ENCODE data around the gene CDK8.

Gene CDK8

GRCh38 chr13:26348966-26349365 is 95.0 kb downstream of the CDK8 start:
- TF ChIP-seq CEBPB (IDR thresholded peaks at IDR 0.05) (no peak), NFIC (IDR thresholded peaks at IDR 0.05) (no peak)

GRCh38 chr13:26362261-26362660 is 108.3 kb downstream of the CDK8 start:
- TF ChIP-seq USF1 (IDR thresholded peaks at IDR 0.05) (no peak), RAD21 (IDR thresholded peaks at IDR 0.05; ENCODE audit: low read depth) (no peak), TEAD4 (IDR thresholded peaks at IDR 0.05) (no peak), ZBTB7A (IDR thresholded peaks at IDR 0.05; ENCODE audit: low read depth) (no peak), NFIC (IDR thresholded peaks at IDR 0.05) (no peak), REST (IDR thresholded peaks at IDR 0.05; ENCODE audit: low read depth) (no peak), CREB1 (IDR thresholded peaks at IDR 0.05; ENCODE audit: low read depth) (no peak), EP300 (IDR thresholded peaks at IDR 0.05; ENCODE audit: borderline replicate concordance) (no peak), FOXM1 (IDR thresholded peaks at IDR 0.05; ENCODE audit: borderline replicate concordance, low read depth) (no peak), YY1 (IDR thresholded peaks at IDR 0.05; ENCODE audit: low read depth) (no peak), TCF12 (IDR thresholded peaks at IDR 0.05; ENCODE audit: low read depth) (no peak)

- TF ChIP-seq ZBTB7A (IDR thresholded peaks at IDR 0.05; ENCODE audit: low read depth) (no peak), EP300 (IDR thresholded peaks at IDR 0.05; ENCODE audit: borderline replicate concordance) (no peak), NFIC (IDR thresholded peaks at IDR 0.05) (no peak), MAX (IDR thresholded peaks at IDR 0.05) (no peak), EGR1 (IDR thresholded peaks at IDR 0.05) (no peak), YY1 (IDR thresholded peaks at IDR 0.05; ENCODE audit: low read depth) (no peak), TAF1 (IDR thresholded peaks at IDR 0.05; ENCODE audit: low read depth) (no peak), RAD21 (IDR thresholded peaks at IDR 0.05; ENCODE audit: low read depth) (no peak), FOXM1 (IDR thresholded peaks at IDR 0.05; ENCODE audit: borderline replicate concordance, low read depth) (no peak), TEAD4 (IDR thresholded peaks at IDR 0.05) (no peak), REST (IDR thresholded peaks at IDR 0.05; ENCODE audit: low read depth) (no peak), TCF12 (IDR thresholded peaks at IDR 0.05; ENCODE audit: low read depth) (no peak), CREB1 (IDR thresholded peaks at IDR 0.05; ENCODE audit: low read depth) (no peak), CEBPB (IDR thresholded peaks at IDR 0.05) (no peak), USF1 (IDR thresholded peaks at IDR 0.05) (no peak)
Observed at GRCh38 chr13:26370553-26370952, 116.6 kb downstream of the CDK8 start.

GRCh38 chr13:26372747-26373146 is 118.8 kb downstream of the CDK8 start:
- TF ChIP-seq REST (IDR thresholded peaks at IDR 0.05; ENCODE audit: low read depth): no peak
- TF ChIP-seq RAD21 (IDR thresholded peaks at IDR 0.05; ENCODE audit: low read depth): no peak
- no peak for TF ChIP-seq MAX (IDR thresholded peaks at IDR 0.05)
- TF ChIP-seq USF1 (IDR thresholded peaks at IDR 0.05): no peak
- TF ChIP-seq EP300 (IDR thresholded peaks at IDR 0.05; ENCODE audit: borderline replicate concordance): no peak
- TF ChIP-seq EGR1 (IDR thresholded peaks at IDR 0.05): no peak
- no peak for TF ChIP-seq TCF12 (IDR thresholded peaks at IDR 0.05; ENCODE audit: low read depth)
- no peak for TF ChIP-seq CEBPB (IDR thresholded peaks at IDR 0.05)
- TF ChIP-seq FOXM1 (IDR thresholded peaks at IDR 0.05; ENCODE audit: borderline replicate concordance, low read depth): no peak
- TF ChIP-seq YY1 (IDR thresholded peaks at IDR 0.05; ENCODE audit: low read depth): no peak
- no peak for TF ChIP-seq ZBTB7A (IDR thresholded peaks at IDR 0.05; ENCODE audit: low read depth)
- no peak for TF ChIP-seq TEAD4 (IDR thresholded peaks at IDR 0.05)

All from Ishikawa (cell line).